Loucy (cell line): ENCODE measurements around the gene SLITRK1.

ENCODE experiments used
- H2AFZ ChIP-seq: fragments of 200-600 bp; sonication (generic); 2 replicates; pipeline ENCODE4 v1.6.0; 2016; ENCODE audit warnings: antibody characterized with exemption, mild to moderate bottlenecking, low read length, moderate library complexity
- H3F3A ChIP-seq: fragments of 200-600 bp; 2 replicates; pipeline ENCODE4 v1.6.0; 2016; ENCODE audit warnings: antibody characterized with exemption, low read depth, mild to moderate bottlenecking
- H3K27me3 ChIP-seq: fragments of 200-600 bp; sonication (generic); 2 replicates; pipeline ENCODE4 v1.6.1; 2014; ENCODE audit warnings: low read length, mild to moderate bottlenecking; ENCODE audit not compliant: insufficient read depth, poor library complexity, severe bottlenecking
- H3K36me3 ChIP-seq: fragments of 200-600 bp; sonication (generic); 2 replicates; pipeline ENCODE4 v1.6.1; 2016; ENCODE audit warnings: low read length; ENCODE audit not compliant: insufficient read depth
- H3K4me1 ChIP-seq: fragments of 200-600 bp; sonication (generic); 2 replicates; pipeline ENCODE4 v1.5.1; 2014; ENCODE audit warnings: low read length, mild to moderate bottlenecking; ENCODE audit not compliant: insufficient read depth, poor library complexity, severe bottlenecking
- H3K4me2 ChIP-seq: fragments of 200-600 bp; sonication (generic); 2 replicates; pipeline ENCODE4 v1.6.0; 2014; ENCODE audit warnings: antibody characterized with exemption, low read length, low read depth, mild to moderate bottlenecking; ENCODE audit not compliant: poor library complexity, severe bottlenecking
- H3K4me3 ChIP-seq: fragments of 200-600 bp; sonication (generic); 2 replicates; pipeline ENCODE4 v1.5.1; 2014; ENCODE audit warnings: low read length, mild to moderate bottlenecking, mixed read lengths; ENCODE audit not compliant: poor library complexity, severe bottlenecking
- H3K79me2 ChIP-seq: fragments of 200-600 bp; sonication (generic); 2 replicates; pipeline ENCODE4 v1.6.1; 2014; ENCODE audit warnings: low read length; ENCODE audit not compliant: insufficient read depth
- H3K9ac ChIP-seq: fragments of 200-600 bp; sonication (generic); 2 replicates; pipeline ENCODE4 v1.6.0; 2014; ENCODE audit warnings: mild to moderate bottlenecking, low read depth, low read length, moderate library complexity; ENCODE audit not compliant: poor library complexity, severe bottlenecking
- H3K9me2 ChIP-seq: fragments of 200-600 bp; sonication (generic); replicated peaks from 2 replicates; pipeline ENCODE4 v1.6.1; 2016; ENCODE audit warnings: low read depth, low read length, mixed read lengths
- H3K9me3 ChIP-seq: fragments of 200-600 bp; sonication (generic); 2 replicates; pipeline ENCODE4 v1.6.1; 2014; ENCODE audit warnings: mild to moderate bottlenecking, antibody characterized with exemption, low read length, low read depth; ENCODE audit not compliant: insufficient read depth
- H4K20me1 ChIP-seq: fragments of 200-600 bp; sonication (generic); 2 replicates; pipeline ENCODE4 v1.6.0; 2014; ENCODE audit warnings: antibody characterized with exemption, low read length, mild to moderate bottlenecking; ENCODE audit not compliant: insufficient read depth, poor library complexity, severe bottlenecking
- EZH2phosphoT487 ChIP-seq: fragments of 200-600 bp; IDR thresholded peaks from 2 replicates; pipeline ENCODE4 v1.6.1; 2018; ENCODE audit warnings: antibody characterized with exemption, mild to moderate bottlenecking, moderate library complexity, borderline replicate concordance
- TF ChIP-seq, protein P1 (sequence below): fragments of 200-600 bp; sonication (generic); conservative IDR thresholded peaks from 2 replicates; pipeline ENCODE4 v1.5.1; 2014; ENCODE audit warnings: mild to moderate bottlenecking, antibody characterized with exemption, low read length

SLITRK1 gene, protein sequence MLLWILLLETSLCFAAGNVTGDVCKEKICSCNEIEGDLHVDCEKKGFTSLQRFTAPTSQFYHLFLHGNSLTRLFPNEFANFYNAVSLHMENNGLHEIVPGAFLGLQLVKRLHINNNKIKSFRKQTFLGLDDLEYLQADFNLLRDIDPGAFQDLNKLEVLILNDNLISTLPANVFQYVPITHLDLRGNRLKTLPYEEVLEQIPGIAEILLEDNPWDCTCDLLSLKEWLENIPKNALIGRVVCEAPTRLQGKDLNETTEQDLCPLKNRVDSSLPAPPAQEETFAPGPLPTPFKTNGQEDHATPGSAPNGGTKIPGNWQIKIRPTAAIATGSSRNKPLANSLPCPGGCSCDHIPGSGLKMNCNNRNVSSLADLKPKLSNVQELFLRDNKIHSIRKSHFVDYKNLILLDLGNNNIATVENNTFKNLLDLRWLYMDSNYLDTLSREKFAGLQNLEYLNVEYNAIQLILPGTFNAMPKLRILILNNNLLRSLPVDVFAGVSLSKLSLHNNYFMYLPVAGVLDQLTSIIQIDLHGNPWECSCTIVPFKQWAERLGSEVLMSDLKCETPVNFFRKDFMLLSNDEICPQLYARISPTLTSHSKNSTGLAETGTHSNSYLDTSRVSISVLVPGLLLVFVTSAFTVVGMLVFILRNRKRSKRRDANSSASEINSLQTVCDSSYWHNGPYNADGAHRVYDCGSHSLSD

DNA sequence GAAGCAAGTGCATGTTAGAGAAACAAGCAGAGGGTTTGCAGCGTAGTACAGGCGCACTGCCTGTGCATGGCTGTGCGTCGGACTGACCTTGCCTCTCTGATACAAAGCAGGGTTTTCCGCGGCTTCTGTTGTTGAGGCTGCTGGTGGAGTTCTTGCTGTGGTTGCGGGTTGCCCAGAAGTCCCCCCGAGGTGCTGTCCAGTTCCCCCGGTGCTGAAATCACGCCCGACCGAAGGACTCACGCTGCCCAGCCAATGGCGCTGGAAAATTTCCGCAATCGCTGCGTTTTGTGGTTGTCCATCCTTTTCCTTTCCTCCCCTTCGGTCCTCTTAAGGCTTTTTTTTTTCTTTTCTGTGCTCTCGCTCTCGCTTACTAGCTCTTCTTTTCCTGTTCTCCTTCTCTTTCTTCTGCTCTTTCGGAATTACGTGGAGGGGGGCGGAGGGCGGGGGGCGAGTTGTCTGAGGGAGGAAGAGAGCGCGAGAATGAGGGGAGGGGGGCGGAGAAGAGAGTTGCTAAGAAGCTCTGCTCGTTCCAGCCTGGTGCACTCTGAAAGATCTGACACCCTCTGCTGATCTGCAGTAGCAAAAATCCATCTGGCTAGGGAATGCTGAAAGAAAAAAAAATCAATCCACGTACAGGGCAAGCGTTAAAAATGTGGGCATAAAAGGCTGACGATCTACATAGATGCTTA, at the start of gene SLITRK1:
Gene SLITRK1, minus strand, starts transcription at position 558 of the 689 bp plus-strand sequence. CDS start 967 bp downstream, outside the sequence.
- no peaks in the 10 kb centered on the region for H3K79me2 ChIP-seq
- H3K9me3 ChIP-seq = no peaks in the 10 kb centered on the region
- H2AFZ ChIP-seq = no peak within 1 kb of the TSS
- TF ChIP-seq EZH2phosphoT487 = no peak
- TF ChIP-seq, protein P1, sequence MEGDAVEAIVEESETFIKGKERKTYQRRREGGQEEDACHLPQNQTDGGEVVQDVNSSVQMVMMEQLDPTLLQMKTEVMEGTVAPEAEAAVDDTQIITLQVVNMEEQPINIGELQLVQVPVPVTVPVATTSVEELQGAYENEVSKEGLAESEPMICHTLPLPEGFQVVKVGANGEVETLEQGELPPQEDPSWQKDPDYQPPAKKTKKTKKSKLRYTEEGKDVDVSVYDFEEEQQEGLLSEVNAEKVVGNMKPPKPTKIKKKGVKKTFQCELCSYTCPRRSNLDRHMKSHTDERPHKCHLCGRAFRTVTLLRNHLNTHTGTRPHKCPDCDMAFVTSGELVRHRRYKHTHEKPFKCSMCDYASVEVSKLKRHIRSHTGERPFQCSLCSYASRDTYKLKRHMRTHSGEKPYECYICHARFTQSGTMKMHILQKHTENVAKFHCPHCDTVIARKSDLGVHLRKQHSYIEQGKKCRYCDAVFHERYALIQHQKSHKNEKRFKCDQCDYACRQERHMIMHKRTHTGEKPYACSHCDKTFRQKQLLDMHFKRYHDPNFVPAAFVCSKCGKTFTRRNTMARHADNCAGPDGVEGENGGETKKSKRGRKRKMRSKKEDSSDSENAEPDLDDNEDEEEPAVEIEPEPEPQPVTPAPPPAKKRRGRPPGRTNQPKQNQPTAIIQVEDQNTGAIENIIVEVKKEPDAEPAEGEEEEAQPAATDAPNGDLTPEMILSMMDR = no peak
- no peaks in the 10 kb centered on the region for H3K36me3 ChIP-seq
- H3K4me2 ChIP-seq = no peak within 1 kb of the TSS
- no peaks in the 10 kb centered on the region for H3F3A ChIP-seq
- H3K9ac ChIP-seq = no peak within 1 kb of the TSS
- no peaks in the 10 kb centered on the region for H3K27me3 ChIP-seq
- H3K4me1 ChIP-seq = no peaks in the 10 kb centered on the region
- H4K20me1 ChIP-seq = no peaks in the 10 kb centered on the region
- no peaks in the 10 kb centered on the region for H3K9me2 ChIP-seq
- no peak within 1 kb of the TSS for H3K4me3 ChIP-seq

DNA sequence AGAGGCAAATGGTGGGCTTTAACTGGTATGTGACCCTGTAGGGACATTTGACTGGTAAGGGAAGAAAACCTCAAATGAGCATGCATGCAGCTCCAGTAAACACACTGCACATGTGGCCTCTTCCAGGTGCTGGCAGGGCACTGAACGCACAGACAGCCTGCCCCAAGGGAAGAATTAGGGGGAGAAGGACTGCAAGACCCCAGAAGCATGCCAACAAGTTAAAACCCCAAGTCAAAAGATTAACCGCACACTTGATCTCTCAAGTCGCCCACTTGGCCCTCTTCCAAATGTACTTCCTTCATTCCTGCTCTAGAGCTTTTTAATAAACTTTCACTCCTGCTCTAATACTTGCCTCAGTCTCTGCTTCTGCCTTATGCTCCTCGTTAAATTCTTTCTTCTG, 46.9 kb upstream of the SLITRK1 start:
- no peaks in the 10 kb centered on the region for H3K79me2 ChIP-seq
- no peaks in the 10 kb centered on the region for H3K27me3 ChIP-seq
- H3K4me3 ChIP-seq = no peak overlapping the region
- H3K36me3 ChIP-seq = no peaks in the 10 kb centered on the region
- H2AFZ ChIP-seq = no peak overlapping the region
- H3K9me2 ChIP-seq = no peaks in the 10 kb centered on the region
- TF ChIP-seq, protein P1 = no peak
- TF ChIP-seq EZH2phosphoT487 = no peak
- no peaks in the 10 kb centered on the region for H3F3A ChIP-seq
- no peaks in the 10 kb centered on the region for H4K20me1 ChIP-seq
- H3K9ac ChIP-seq = no peak overlapping the region
- H3K4me2 ChIP-seq = no peak overlapping the region
- peaks cover 5% of the 10 kb centered on the region for H3K4me1 ChIP-seq
- no peaks in the 10 kb centered on the region for H3K9me3 ChIP-seq

DNA sequence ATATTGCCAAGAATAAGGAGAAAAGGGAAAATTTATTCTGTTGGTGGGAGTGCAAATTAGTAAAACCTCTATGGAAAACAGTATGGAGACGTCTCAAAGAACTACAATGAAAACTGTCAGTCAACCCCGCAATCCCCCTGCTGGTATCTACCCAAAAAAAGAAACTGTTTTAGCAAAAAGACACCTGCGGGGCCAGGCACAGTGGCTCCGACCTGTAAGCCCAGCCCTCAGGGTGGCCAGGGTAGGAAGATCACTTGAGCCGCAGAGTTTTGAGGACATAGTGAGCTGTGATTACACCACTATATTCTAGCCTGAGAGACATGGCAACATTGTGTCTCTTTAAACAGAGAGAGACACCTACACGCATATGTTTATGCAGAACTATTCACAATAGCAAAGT, 37.5 kb upstream of the SLITRK1 start:
- Histone ChIP-seq H3K9ac (no peak overlapping the region), H4K20me1 (no peaks in the 10 kb centered on the region), H3K27me3 (no peaks in the 10 kb centered on the region), H2AFZ (no peak overlapping the region), H3K4me2 (no peak overlapping the region), H3K4me1 (no peaks in the 10 kb centered on the region), H3K36me3 (no peaks in the 10 kb centered on the region), H3K79me2 (no peaks in the 10 kb centered on the region), H3K9me3 (no peaks in the 10 kb centered on the region), H3K9me2 (no peaks in the 10 kb centered on the region), H3F3A (no peaks in the 10 kb centered on the region), H3K4me3 (no peak overlapping the region)
- TF ChIP-seq, protein P1 = no peak
- no peak for TF ChIP-seq EZH2phosphoT487
